ENCODE results near the gene EIF5.

- TF ChIP-seq, protein P1, sequence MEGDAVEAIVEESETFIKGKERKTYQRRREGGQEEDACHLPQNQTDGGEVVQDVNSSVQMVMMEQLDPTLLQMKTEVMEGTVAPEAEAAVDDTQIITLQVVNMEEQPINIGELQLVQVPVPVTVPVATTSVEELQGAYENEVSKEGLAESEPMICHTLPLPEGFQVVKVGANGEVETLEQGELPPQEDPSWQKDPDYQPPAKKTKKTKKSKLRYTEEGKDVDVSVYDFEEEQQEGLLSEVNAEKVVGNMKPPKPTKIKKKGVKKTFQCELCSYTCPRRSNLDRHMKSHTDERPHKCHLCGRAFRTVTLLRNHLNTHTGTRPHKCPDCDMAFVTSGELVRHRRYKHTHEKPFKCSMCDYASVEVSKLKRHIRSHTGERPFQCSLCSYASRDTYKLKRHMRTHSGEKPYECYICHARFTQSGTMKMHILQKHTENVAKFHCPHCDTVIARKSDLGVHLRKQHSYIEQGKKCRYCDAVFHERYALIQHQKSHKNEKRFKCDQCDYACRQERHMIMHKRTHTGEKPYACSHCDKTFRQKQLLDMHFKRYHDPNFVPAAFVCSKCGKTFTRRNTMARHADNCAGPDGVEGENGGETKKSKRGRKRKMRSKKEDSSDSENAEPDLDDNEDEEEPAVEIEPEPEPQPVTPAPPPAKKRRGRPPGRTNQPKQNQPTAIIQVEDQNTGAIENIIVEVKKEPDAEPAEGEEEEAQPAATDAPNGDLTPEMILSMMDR (IDR thresholded peaks at IDR 0.05) = no peak
- no peak for TF ChIP-seq POLR2A (IDR thresholded peaks at IDR 0.05)
These were observed 25.1 kb upstream of the EIF5 start for GRCh38 chr14:103308717-103309616.
